IPS-18a (cell line): ENCODE results near the gene A4GALT.
A peak's percentile ranks its signal among the peaks of the same experiment; 100 is the strongest.
"Not testable (repeated sequence)": the region's sequence is repeated elsewhere in the genome, so short reads cannot be mapped to it uniquely, and the experiment has no call there.

Experiments
- H3K27ac ChIP-seq: one replicate; pipeline ENCODE4 v1.5.1; 2013; ENCODE audit warnings: low read length
- H3K27me3 ChIP-seq: one replicate; pipeline ENCODE4 v1.6.1; 2013; ENCODE audit warnings: mild to moderate bottlenecking, low read length; ENCODE audit not compliant: control insufficient read depth, insufficient read depth
- H3K36me3 ChIP-seq: one replicate; pipeline ENCODE4 v1.6.1; 2013; ENCODE audit warnings: low read depth, low read length; ENCODE audit not compliant: control insufficient read depth
- H3K4me1 ChIP-seq: one replicate; pipeline ENCODE4 v1.6.1; 2013; ENCODE audit warnings: low read depth, low read length; ENCODE audit not compliant: control insufficient read depth
- H3K4me3 ChIP-seq: one replicate; pipeline ENCODE4 v1.5.1; 2013; ENCODE audit warnings: low read length
- H3K9ac ChIP-seq: one replicate; pipeline ENCODE4 v1.6.1; 2013; ENCODE audit warnings: mild to moderate bottlenecking, low read length, moderate library complexity
- H3K9me3 ChIP-seq: one replicate; pipeline ENCODE4 v1.6.1; 2013; ENCODE audit warnings: low read depth, low read length; ENCODE audit not compliant: control insufficient read depth

Gene A4GALT

GRCh38 chr22:42733394-42733793 lies 12.7 kb upstream of the A4GALT start:
- not testable (repeated sequence) for H3K4me3 ChIP-seq, H3K27ac ChIP-seq, H3K36me3 ChIP-seq, H3K9me3 ChIP-seq, H3K27me3 ChIP-seq, H3K4me1 ChIP-seq, H3K9ac ChIP-seq

- no peaks in the 10 kb centered on the region for H3K9me3 ChIP-seq
- no peaks in the 10 kb centered on the region for H3K27me3 ChIP-seq
- H3K9ac ChIP-seq: no peak overlapping the region
- no peak overlapping the region for H3K4me3 ChIP-seq
- H3K4me1 ChIP-seq: no peaks in the 10 kb centered on the region
- no peaks in the 10 kb centered on the region for H3K36me3 ChIP-seq
- H3K27ac ChIP-seq: no peak overlapping the region
Measured at GRCh38 chr22:42732081-42732480, 11.4 kb upstream of the A4GALT start.

- Histone ChIP-seq H3K36me3 (no peaks in the 10 kb centered on the region), H3K27ac (no peak overlapping the region), H3K27me3 (peaks cover 10% of the 10 kb centered on the region), H3K4me3 (no peak overlapping the region), H3K9ac (no peak overlapping the region), H3K4me1 (no peaks in the 10 kb centered on the region), H3K9me3 (no peaks in the 10 kb centered on the region)
Measured at GRCh38 chr22:42726811-42727210, 6.1 kb upstream of the A4GALT start.

- H3K9ac ChIP-seq: no peak overlapping the region
- H3K27ac ChIP-seq: no peak overlapping the region
- H3K27me3 ChIP-seq: peaks cover 21% of the 10 kb centered on the region
- H3K4me1 ChIP-seq: peaks cover 3% of the 10 kb centered on the region
- H3K9me3 ChIP-seq: no peaks in the 10 kb centered on the region
- H3K4me3 ChIP-seq: no peak overlapping the region
- no peaks in the 10 kb centered on the region for H3K36me3 ChIP-seq
Measured at GRCh38 chr22:42725606-42726355, 5.1 kb upstream of the A4GALT start.

- no peaks in the 10 kb centered on the region for H3K9me3 ChIP-seq
- no peak overlapping the region for H3K4me3 ChIP-seq
- H3K27me3 ChIP-seq: peaks cover 36% of the 10 kb centered on the region
- peaks cover 3% of the 10 kb centered on the region for H3K4me1 ChIP-seq
- H3K36me3 ChIP-seq: no peaks in the 10 kb centered on the region
- H3K9ac ChIP-seq: no peak overlapping the region
- no peak overlapping the region for H3K27ac ChIP-seq
Measured at GRCh38 chr22:42724062-42724461, 3.4 kb upstream of the A4GALT start.

- no peak overlapping the region for H3K27ac ChIP-seq
- no peaks in the 10 kb centered on the region for H3K36me3 ChIP-seq
- peaks cover 16% of the 10 kb centered on the region for H3K4me1 ChIP-seq
- no peaks in the 10 kb centered on the region for H3K9me3 ChIP-seq
- H3K9ac ChIP-seq: no peak overlapping the region
- peaks cover 52% of the 10 kb centered on the region for H3K27me3 ChIP-seq
- H3K4me3 ChIP-seq: peak overlapping the region; percentile 62
Measured at GRCh38 chr22:42721045-42721434, 370 bp upstream of the A4GALT start.

GRCh38 chr22:42719656-42720262 lies 911 bp downstream of the A4GALT start:
- Histone ChIP-seq H3K4me3 (peak overlapping the region; percentile 63), H3K27ac (no peak overlapping the region), H3K4me1 (peaks cover 16% of the 10 kb centered on the region), H3K27me3 (peaks cover 52% of the 10 kb centered on the region), H3K36me3 (no peaks in the 10 kb centered on the region), H3K9me3 (no peaks in the 10 kb centered on the region), H3K9ac (no peak overlapping the region)

- no peak overlapping the region for H3K9ac ChIP-seq
- H3K4me3 ChIP-seq: peak overlapping the region; percentile 63
- no peaks in the 10 kb centered on the region for H3K36me3 ChIP-seq
- peaks cover 52% of the 10 kb centered on the region for H3K27me3 ChIP-seq
- H3K4me1 ChIP-seq: peaks cover 16% of the 10 kb centered on the region
- no peak overlapping the region for H3K27ac ChIP-seq
- no peaks in the 10 kb centered on the region for H3K9me3 ChIP-seq
Measured at GRCh38 chr22:42719133-42719532, 1.5 kb downstream of the A4GALT start.

- Histone ChIP-seq H3K27ac (no peak overlapping the region), H3K27me3 (peaks cover 46% of the 10 kb centered on the region), H3K36me3 (no peaks in the 10 kb centered on the region), H3K9me3 (no peaks in the 10 kb centered on the region), H3K4me3 (no peak overlapping the region), H3K4me1 (peaks cover 16% of the 10 kb centered on the region), H3K9ac (no peak overlapping the region)
Measured at GRCh38 chr22:42717197-42717928, 3.3 kb downstream of the A4GALT start.

- H3K4me1 ChIP-seq: peaks cover 16% of the 10 kb centered on the region
- H3K27ac ChIP-seq: no peak overlapping the region
- H3K9me3 ChIP-seq: no peaks in the 10 kb centered on the region
- H3K36me3 ChIP-seq: no peaks in the 10 kb centered on the region
- H3K27me3 ChIP-seq: peaks cover 40% of the 10 kb centered on the region
- no peak overlapping the region for H3K9ac ChIP-seq
- no peak overlapping the region for H3K4me3 ChIP-seq
Measured at GRCh38 chr22:42716649-42717127, 4.0 kb downstream of the A4GALT start.

- Histone ChIP-seq H3K9me3 (no peaks in the 10 kb centered on the region), H3K4me1 (peaks cover 14% of the 10 kb centered on the region), H3K36me3 (no peaks in the 10 kb centered on the region), H3K27ac (no peak overlapping the region), H3K4me3 (no peak overlapping the region), H3K9ac (no peak overlapping the region), H3K27me3 (peaks cover 36% of the 10 kb centered on the region)
Measured at GRCh38 chr22:42716221-42716620, 4.4 kb downstream of the A4GALT start.
